ENCODE measurements around the gene CPNE5.

DNA sequence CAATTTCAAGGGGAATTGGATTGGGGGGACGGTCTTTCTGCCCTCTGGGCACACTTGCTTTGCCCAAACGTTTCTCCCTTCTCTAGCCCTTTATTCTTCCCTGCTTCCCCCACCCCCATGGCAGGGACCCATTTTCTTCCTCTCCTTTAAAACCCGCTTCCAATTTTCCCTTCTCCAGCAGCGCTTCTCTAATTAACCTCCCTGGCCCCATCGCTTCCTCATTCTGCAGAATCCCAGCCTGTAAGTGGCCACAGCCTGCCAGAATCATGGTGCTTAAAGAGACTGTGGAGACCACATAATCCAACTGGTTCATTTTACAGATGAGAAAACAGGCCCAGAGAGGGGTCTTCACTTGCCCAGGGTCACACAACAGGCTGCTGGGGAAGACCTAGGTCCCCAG is 61.4 kb downstream of the CPNE5 start:
- TF ChIP-seq POLR2A (IDR thresholded peaks at IDR 0.05): no peak
- TF ChIP-seq EP300 (IDR thresholded peaks at IDR 0.05; ENCODE audit: low read depth): no peak
- TF ChIP-seq, protein P1, sequence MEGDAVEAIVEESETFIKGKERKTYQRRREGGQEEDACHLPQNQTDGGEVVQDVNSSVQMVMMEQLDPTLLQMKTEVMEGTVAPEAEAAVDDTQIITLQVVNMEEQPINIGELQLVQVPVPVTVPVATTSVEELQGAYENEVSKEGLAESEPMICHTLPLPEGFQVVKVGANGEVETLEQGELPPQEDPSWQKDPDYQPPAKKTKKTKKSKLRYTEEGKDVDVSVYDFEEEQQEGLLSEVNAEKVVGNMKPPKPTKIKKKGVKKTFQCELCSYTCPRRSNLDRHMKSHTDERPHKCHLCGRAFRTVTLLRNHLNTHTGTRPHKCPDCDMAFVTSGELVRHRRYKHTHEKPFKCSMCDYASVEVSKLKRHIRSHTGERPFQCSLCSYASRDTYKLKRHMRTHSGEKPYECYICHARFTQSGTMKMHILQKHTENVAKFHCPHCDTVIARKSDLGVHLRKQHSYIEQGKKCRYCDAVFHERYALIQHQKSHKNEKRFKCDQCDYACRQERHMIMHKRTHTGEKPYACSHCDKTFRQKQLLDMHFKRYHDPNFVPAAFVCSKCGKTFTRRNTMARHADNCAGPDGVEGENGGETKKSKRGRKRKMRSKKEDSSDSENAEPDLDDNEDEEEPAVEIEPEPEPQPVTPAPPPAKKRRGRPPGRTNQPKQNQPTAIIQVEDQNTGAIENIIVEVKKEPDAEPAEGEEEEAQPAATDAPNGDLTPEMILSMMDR (IDR thresholded peaks at IDR 0.05): no peak

Data from transverse colon (tissue), 3 donors.